Esophagus (tissue), 2 donors: ENCODE measurements around the gene SPRR1A. TPM values are rescaled to one million over a fixed set of nuclear protein-coding genes. Genes with fewer than 3 reads are reported as not detected.

Experiments used
- H3K27ac ChIP-seq, 2 donors: one replicate each; pipeline ENCODE4 v1.5.1; 2013; ENCODE audit warnings: low read depth in 2 of 2, mild to moderate bottlenecking in 2 of 2, inconsistent platforms in 1 of 2, low read length in 1 of 2, moderate library complexity in 1 of 2
- H3K27me3 ChIP-seq, 2 donors: one replicate each; pipeline ENCODE4 v1.6.1; 2013; ENCODE audit warnings: low read length in 2 of 2, control low read depth in 1 of 2, mild to moderate bottlenecking in 1 of 2; ENCODE audit not compliant: insufficient read depth in 2 of 2, control insufficient read depth in 1 of 2
- H3K36me3 ChIP-seq, 2 donors: one replicate each; pipeline ENCODE4 v1.6.1; 2013; ENCODE audit warnings: low read length in 1 of 2; ENCODE audit not compliant: control insufficient read depth in 2 of 2, insufficient read depth in 2 of 2
- H3K4me1 ChIP-seq, 2 donors: one replicate each; pipeline ENCODE4 v1.6.1; 2013; ENCODE audit warnings: low read length in 1 of 2; ENCODE audit not compliant: control insufficient read depth in 2 of 2, insufficient read depth in 2 of 2
- H3K4me3 ChIP-seq, 2 donors: one replicate each; pipeline ENCODE4 v1.5.1; 2013; ENCODE audit warnings: low read length in 2 of 2, mild to moderate bottlenecking in 2 of 2, low read depth in 1 of 2, moderate library complexity in 1 of 2
- H3K9me3 ChIP-seq, 2 donors: one replicate each; pipeline ENCODE4 v1.6.1; 2013; ENCODE audit warnings: mild to moderate bottlenecking in 2 of 2, low read depth in 1 of 2, low read length in 1 of 2, moderate library complexity in 1 of 2; ENCODE audit not compliant: control insufficient read depth in 2 of 2, insufficient read depth in 1 of 2
- WGBS, 2 donors: extraction: QIAGEN DNeasy Blood & Tissue Kit; methylation state at CpG; one replicate each; pipeline ENCODE4 v1.1.7; 2013; 5-methylcytosine and 5-hydroxymethylcytosine counted together
- polyA plus RNA-seq, 2 donors: library from polyadenylated mRNA; stranded (reverse); fragments of 200-250 nt; gene quantifications; one replicate each; pipeline ENCODE4 v1.2.3, GENCODE V29; 2013
- donor health status: healthy with polysubstance abuse.
- donor health status: Bipolar disorder and iron deficiency.

SPRR1A gene
- polyA plus RNA-seq, 2 donors, result 3,249 to 3,812 TPM

DNA sequence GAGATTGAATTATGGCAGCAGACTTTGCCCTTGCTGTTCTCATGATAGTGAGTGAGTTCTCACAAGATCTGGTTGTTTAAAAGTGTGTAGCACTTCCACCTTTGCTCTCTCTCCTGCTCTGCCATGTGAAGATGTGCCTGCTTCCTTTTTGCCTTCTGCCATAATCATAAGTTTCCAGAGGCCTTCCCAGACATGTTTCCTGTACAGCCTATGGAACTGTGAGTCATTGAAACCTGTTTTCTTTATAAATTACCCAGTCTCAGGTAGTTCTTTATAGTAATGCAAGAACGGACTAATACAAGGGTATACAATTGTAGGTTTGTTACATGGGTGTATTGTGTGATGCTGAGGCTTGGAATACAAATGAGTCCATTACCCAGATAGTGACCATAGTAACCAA lies 51.3 kb downstream of the SPRR1A start:
- 55 to 61% methylated on average over 1 of the region's 1 CpG for WGBS, 2 donors
- Histone ChIP-seq H3K4me3 (no peak overlapping the region), H3K27ac (no peak overlapping the region), H3K27me3 (no peaks in the 10 kb centered on the region), H3K4me1 (peaks cover 0 to 3% of the 10 kb centered on the region in 2 donors), H3K9me3 (no peaks in the 10 kb centered on the region), H3K36me3 (no peaks in the 10 kb centered on the region)

Other genes with a start within 250 kb of the SPRR1A start
- 10 to 100 TPM in 1 of 2 donors, under 1 TPM in 1; 0.44 to 23.9 TPM for gene KPRP, start 226.1 kb upstream of the SPRR1A start, polyA plus RNA-seq
- not detected for gene LCE1F, start 208.9 kb upstream of the SPRR1A start, polyA plus RNA-seq
- gene LCE1E, start 197.8 kb upstream of the SPRR1A start, polyA plus RNA-seq, result under 1 TPM in 1 of 2 donors, not detected in 1; 0.04 TPM
- gene LCE1D, start 187.4 kb upstream of the SPRR1A start, polyA plus RNA-seq, result not detected
- under 1 TPM in 1 of 2 donors, not detected in 1; 0.32 TPM for gene LCE1C, start 177.4 kb upstream of the SPRR1A start, polyA plus RNA-seq
- gene LCE1B, start 172.1 kb upstream of the SPRR1A start, polyA plus RNA-seq, result not detected
- gene LCE1A, start 156.6 kb upstream of the SPRR1A start, polyA plus RNA-seq, result not detected
- gene LCE6A, start 141.2 kb upstream of the SPRR1A start, polyA plus RNA-seq, result not detected
- not detected for gene LCE7A, start 124.1 kb upstream of the SPRR1A start, polyA plus RNA-seq
- gene SMCP, start 105.8 kb upstream of the SPRR1A start, polyA plus RNA-seq, result not detected
- 100 to 1,000 TPM; 161 to 344 TPM for gene IVL, start 75.5 kb upstream of the SPRR1A start, polyA plus RNA-seq
- 1 to 10 TPM; 1.1 to 4.2 TPM for gene SPRR5, start 36.9 kb upstream of the SPRR1A start, polyA plus RNA-seq
- under 1 TPM in 1 of 2 donors, not detected in 1; 0.48 TPM for gene SPRR4, start 13.4 kb upstream of the SPRR1A start, polyA plus RNA-seq
- gene SPRR3, start 17.7 kb downstream of the SPRR1A start, polyA plus RNA-seq, result over 10,000 TPM; 18,496 to 19,645 TPM
- 1,000 to 10,000 TPM; 2,433 to 2,781 TPM for gene SPRR1B, start 47.1 kb downstream of the SPRR1A start, polyA plus RNA-seq
- 1,000 to 10,000 TPM; 1,582 to 3,252 TPM for gene SPRR2D, start 57.0 kb downstream of the SPRR1A start, polyA plus RNA-seq
- gene SPRR2A, start 73.4 kb downstream of the SPRR1A start, polyA plus RNA-seq, result 1,000 to 10,000 TPM; 3,933 to 4,263 TPM
- 10 to 100 TPM; 10.9 to 75.1 TPM for gene SPRR2B, start 87.5 kb downstream of the SPRR1A start, polyA plus RNA-seq
- gene SPRR2E, start 110.4 kb downstream of the SPRR1A start, polyA plus RNA-seq, result 1,000 to 10,000 TPM; 1,279 to 1,684 TPM
- 100 to 1,000 TPM; 104 to 135 TPM for gene SPRR2F, start 129.4 kb downstream of the SPRR1A start, polyA plus RNA-seq
- gene SPRR2G, start 166.8 kb downstream of the SPRR1A start, polyA plus RNA-seq, result 1 to 10 TPM in 1 of 2 donors, under 1 TPM in 1; 0.49 to 2.0 TPM
- gene LELP1, start 219.3 kb downstream of the SPRR1A start, polyA plus RNA-seq, result not detected
- gene PRR9, start 233.5 kb downstream of the SPRR1A start, polyA plus RNA-seq, result not detected